ENCODE results near the gene NAA80.
"Not testable (repeated sequence)": the region's sequence is repeated elsewhere in the genome, so short reads cannot be mapped to it uniquely, and the experiment has no call there.

NAA80 gene

GRCh38 chr3:50268703-50269451, 30.3 kb downstream of the NAA80 start, which contains the start of gene SEMA3B:
Gene SEMA3B (plus strand): TSS chr3:50269147. CDS start chr3:50269241, 94 bp downstream.
- DNase-seq, result no peak

- no peak for DNase-seq
Observed at GRCh38 chr3:50268276-50268675, 30.9 kb downstream of the NAA80 start.

- DNase-seq, result no peak
Observed at GRCh38 chr3:50267280-50267913, 31.8 kb downstream of the NAA80 start.

- no peak for DNase-seq
Observed at GRCh38 chr3:50266836-50267235, 32.4 kb downstream of the NAA80 start.

GRCh38 chr3:50266017-50266416, 33.2 kb downstream of the NAA80 start:
- DNase-seq, result no peak

GRCh38 chr3:50265571-50265970, 33.6 kb downstream of the NAA80 start:
- DNase-seq, result no peak

- DNase-seq, result no peak
Observed at GRCh38 chr3:50264964-50265485, 34.2 kb downstream of the NAA80 start.

- DNase-seq, result no peak
Observed at GRCh38 chr3:50264383-50264963, 34.7 kb downstream of the NAA80 start.

GRCh38 chr3:50263478-50264382, 35.5 kb downstream of the NAA80 start:
- DNase-seq, result no peak

GRCh38 chr3:50262778-50263177, 36.4 kb downstream of the NAA80 start:
- no peak for DNase-seq

- not testable (repeated sequence) for DNase-seq
Observed at GRCh38 chr3:50262200-50262599, 37.0 kb downstream of the NAA80 start.

- no peak for DNase-seq
Observed at GRCh38 chr3:50261505-50261904, 37.7 kb downstream of the NAA80 start.

- DNase-seq, result no peak
Observed at GRCh38 chr3:50260942-50261441, 38.2 kb downstream of the NAA80 start.

- DNase-seq, result peak; percentile 77
Observed at GRCh38 chr3:50260027-50260941, 38.9 kb downstream of the NAA80 start.

- DNase-seq, result no peak
Observed at GRCh38 chr3:50259432-50260026, 39.7 kb downstream of the NAA80 start.

- DNase-seq, result no peak
Observed at GRCh38 chr3:50258979-50259378, 40.2 kb downstream of the NAA80 start.

GRCh38 chr3:50258029-50258680, 41.0 kb downstream of the NAA80 start:
- DNase-seq, result no peak

- no peak for DNase-seq
Observed at GRCh38 chr3:50256978-50257890, 42.0 kb downstream of the NAA80 start.

- DNase-seq, result no peak
Observed at GRCh38 chr3:50255251-50255615, 44.0 kb downstream of the NAA80 start.
